ENCODE data around the gene SYT15.
"Not testable (repeated sequence)": the region's sequence is repeated elsewhere in the genome, so short reads cannot be mapped to it uniquely, and the experiment has no call there.

SYT15 gene

DNA sequence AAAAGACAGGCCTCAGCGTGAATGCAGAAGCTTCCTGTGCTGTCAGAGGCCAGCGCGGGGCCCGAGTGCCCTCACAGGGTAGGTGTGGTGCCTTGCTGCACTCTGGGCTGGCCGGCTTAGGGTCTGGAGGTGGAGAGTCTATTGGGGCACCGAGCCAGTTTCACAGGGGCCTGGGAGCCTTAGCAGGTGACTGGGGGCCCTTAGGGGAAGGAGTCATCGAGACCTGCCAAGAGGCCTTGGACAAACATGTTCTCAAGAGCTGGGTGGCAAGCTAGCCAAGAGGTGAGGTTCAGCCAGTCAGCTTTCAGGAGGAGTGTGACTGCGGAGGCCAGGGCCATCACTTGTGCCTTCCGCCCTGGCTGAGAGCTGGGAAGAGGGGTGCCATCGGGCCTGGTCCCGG is 3.6 kb downstream of the SYT15 start:
- H3K27me3 ChIP-seq (ENCODE audit: control insufficient read depth in 1 of 2, insufficient read depth in 2 of 2, low read length in 2 of 2); H3K36me3 ChIP-seq (ENCODE audit: control insufficient read depth in 2 of 2, insufficient read depth in 2 of 2, low read length in 2 of 2); H3K4me3 ChIP-seq (ENCODE audit: low read length in 2 of 2); H3K9ac ChIP-seq (ENCODE audit: low read length in 2 of 2); H3K9me3 ChIP-seq (ENCODE audit: control insufficient read depth in 2 of 2, low read length in 2 of 2); H3K4me1 ChIP-seq (ENCODE audit: control insufficient read depth, insufficient read depth, low read length); H3K27ac ChIP-seq (ENCODE audit: low read length): not testable (repeated sequence)

DNA sequence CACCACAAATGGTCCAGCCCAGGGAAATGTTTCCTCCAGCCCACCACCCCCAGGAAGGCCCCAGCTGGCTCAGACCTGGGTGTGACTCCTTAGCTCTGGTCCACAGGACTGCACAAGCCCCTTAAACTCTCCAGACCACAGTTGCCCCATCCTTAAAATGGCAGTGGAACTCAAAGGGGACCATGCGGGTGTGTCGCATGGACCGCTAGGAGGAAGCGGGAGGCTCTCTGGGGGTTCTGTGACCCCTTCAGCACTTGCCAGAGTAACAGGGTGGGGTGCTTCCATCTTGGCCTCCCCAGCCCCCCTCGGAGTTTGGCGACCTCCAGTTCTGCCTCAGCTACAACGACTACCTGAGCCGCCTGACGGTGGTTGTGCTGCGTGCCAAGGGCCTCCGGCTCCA is 5.3 kb downstream of the SYT15 start:
- H3K9ac ChIP-seq (ENCODE audit: low read length in 2 of 2); H3K9me3 ChIP-seq (ENCODE audit: control insufficient read depth in 2 of 2, low read length in 2 of 2); H3K27me3 ChIP-seq (ENCODE audit: control insufficient read depth in 1 of 2, insufficient read depth in 2 of 2, low read length in 2 of 2); H3K4me3 ChIP-seq (ENCODE audit: low read length in 2 of 2); H3K27ac ChIP-seq (ENCODE audit: low read length); H3K36me3 ChIP-seq (ENCODE audit: control insufficient read depth in 2 of 2, insufficient read depth in 2 of 2, low read length in 2 of 2); H3K4me1 ChIP-seq (ENCODE audit: control insufficient read depth, insufficient read depth, low read length): not testable (repeated sequence)

- H3K27ac ChIP-seq (ENCODE audit: low read length); H3K27me3 ChIP-seq (ENCODE audit: control insufficient read depth in 1 of 2, insufficient read depth in 2 of 2, low read length in 2 of 2); H3K36me3 ChIP-seq (ENCODE audit: control insufficient read depth in 2 of 2, insufficient read depth in 2 of 2, low read length in 2 of 2); H3K4me1 ChIP-seq (ENCODE audit: control insufficient read depth, insufficient read depth, low read length); H3K9ac ChIP-seq (ENCODE audit: low read length in 2 of 2); H3K4me3 ChIP-seq (ENCODE audit: low read length in 2 of 2); H3K9me3 ChIP-seq (ENCODE audit: control insufficient read depth in 2 of 2, low read length in 2 of 2): not testable (repeated sequence)
Measured at GRCh38 chr10:46585246-46585645, 6.3 kb downstream of the SYT15 start.

GRCh38 chr10:46587546-46587945 is 8.6 kb downstream of the SYT15 start:
- H3K27ac ChIP-seq (ENCODE audit: low read length); H3K9me3 ChIP-seq (ENCODE audit: control insufficient read depth in 2 of 2, low read length in 2 of 2); H3K4me1 ChIP-seq (ENCODE audit: control insufficient read depth, insufficient read depth, low read length); H3K4me3 ChIP-seq (ENCODE audit: low read length in 2 of 2); H3K36me3 ChIP-seq (ENCODE audit: control insufficient read depth in 2 of 2, insufficient read depth in 2 of 2, low read length in 2 of 2); H3K27me3 ChIP-seq (ENCODE audit: control insufficient read depth in 1 of 2, insufficient read depth in 2 of 2, low read length in 2 of 2); H3K9ac ChIP-seq (ENCODE audit: low read length in 2 of 2): not testable (repeated sequence)

GRCh38 chr10:46588221-46588620 is 9.3 kb downstream of the SYT15 start:
- not testable (repeated sequence) for H3K4me1 ChIP-seq (ENCODE audit: control insufficient read depth, insufficient read depth, low read length); H3K9me3 ChIP-seq (ENCODE audit: control insufficient read depth in 2 of 2, low read length in 2 of 2); H3K27ac ChIP-seq (ENCODE audit: low read length); H3K36me3 ChIP-seq (ENCODE audit: control insufficient read depth in 2 of 2, insufficient read depth in 2 of 2, low read length in 2 of 2); H3K9ac ChIP-seq (ENCODE audit: low read length in 2 of 2); H3K27me3 ChIP-seq (ENCODE audit: control insufficient read depth in 1 of 2, insufficient read depth in 2 of 2, low read length in 2 of 2); H3K4me3 ChIP-seq (ENCODE audit: low read length in 2 of 2)

DNA sequence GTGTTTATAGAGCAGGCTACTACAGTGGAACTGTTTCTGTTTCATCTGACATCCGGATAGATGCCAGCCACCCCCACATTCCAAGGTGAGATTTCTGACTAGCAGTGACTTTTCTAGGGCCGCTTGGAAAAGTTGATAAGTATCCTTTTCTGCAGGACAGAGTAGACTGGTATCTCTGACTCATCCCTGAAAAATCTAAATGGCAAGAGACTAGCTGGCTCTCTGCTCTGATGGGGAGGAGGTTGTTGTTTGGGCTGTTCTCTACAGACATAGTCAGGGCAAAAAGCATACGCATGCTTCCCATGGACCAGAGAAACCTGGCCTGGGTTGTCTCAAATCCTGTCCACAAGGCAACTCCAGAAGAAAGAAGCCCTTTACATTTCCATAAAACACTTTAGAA is 10.7 kb downstream of the SYT15 start:
- not testable (repeated sequence) for H3K27me3 ChIP-seq (ENCODE audit: control insufficient read depth in 1 of 2, insufficient read depth in 2 of 2, low read length in 2 of 2); H3K27ac ChIP-seq (ENCODE audit: low read length); H3K9me3 ChIP-seq (ENCODE audit: control insufficient read depth in 2 of 2, low read length in 2 of 2); H3K4me3 ChIP-seq (ENCODE audit: low read length in 2 of 2); H3K4me1 ChIP-seq (ENCODE audit: control insufficient read depth, insufficient read depth, low read length); H3K9ac ChIP-seq (ENCODE audit: low read length in 2 of 2); H3K36me3 ChIP-seq (ENCODE audit: control insufficient read depth in 2 of 2, insufficient read depth in 2 of 2, low read length in 2 of 2)

DNA sequence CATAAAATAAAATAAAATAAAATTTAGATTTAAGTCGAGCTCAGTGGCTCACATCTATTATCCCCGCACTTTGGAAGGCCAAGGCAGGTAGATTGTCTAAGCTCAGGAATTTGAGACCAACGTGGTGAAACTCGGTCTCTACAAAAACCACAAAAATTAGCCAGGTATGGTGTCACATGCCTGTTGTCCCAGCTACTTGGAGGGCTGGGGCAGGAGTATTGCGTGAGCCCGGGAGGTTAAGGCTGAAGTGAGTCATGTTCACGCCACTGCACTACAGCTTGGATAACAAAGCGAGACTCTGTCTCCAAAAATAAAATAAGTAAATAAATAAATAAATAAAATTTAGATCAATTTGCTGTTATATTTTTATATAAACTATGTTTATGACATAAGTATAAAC is 12.1 kb downstream of the SYT15 start:
- not testable (repeated sequence) for H3K36me3 ChIP-seq (ENCODE audit: control insufficient read depth in 2 of 2, insufficient read depth in 2 of 2, low read length in 2 of 2); H3K9me3 ChIP-seq (ENCODE audit: control insufficient read depth in 2 of 2, low read length in 2 of 2); H3K4me1 ChIP-seq (ENCODE audit: control insufficient read depth, insufficient read depth, low read length); H3K9ac ChIP-seq (ENCODE audit: low read length in 2 of 2); H3K4me3 ChIP-seq (ENCODE audit: low read length in 2 of 2); H3K27ac ChIP-seq (ENCODE audit: low read length); H3K27me3 ChIP-seq (ENCODE audit: control insufficient read depth in 1 of 2, insufficient read depth in 2 of 2, low read length in 2 of 2)

DNA sequence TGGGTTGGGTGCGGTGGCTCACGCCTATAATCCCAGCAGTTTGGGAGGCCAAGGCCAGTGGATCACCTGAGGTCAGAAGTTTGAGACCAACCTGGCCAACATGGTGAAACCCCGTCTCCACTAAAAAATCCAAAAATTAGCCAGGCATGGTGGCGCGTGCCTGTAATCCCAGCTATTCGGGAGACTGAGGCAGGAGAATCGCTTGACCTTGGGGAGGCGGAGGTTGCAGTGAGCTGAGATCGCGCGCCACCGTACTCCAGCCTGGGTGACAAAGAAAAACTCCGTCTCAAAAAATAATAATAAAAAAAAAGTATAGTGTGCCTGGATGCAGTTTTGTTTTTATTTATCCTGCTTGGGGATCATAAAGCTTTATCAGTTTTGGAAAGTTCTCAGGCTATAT is 14.4 kb downstream of the SYT15 start:
- H3K4me1 ChIP-seq (ENCODE audit: control insufficient read depth, insufficient read depth, low read length); H3K27ac ChIP-seq (ENCODE audit: low read length); H3K9me3 ChIP-seq (ENCODE audit: control insufficient read depth in 2 of 2, low read length in 2 of 2); H3K9ac ChIP-seq (ENCODE audit: low read length in 2 of 2); H3K27me3 ChIP-seq (ENCODE audit: control insufficient read depth in 1 of 2, insufficient read depth in 2 of 2, low read length in 2 of 2); H3K36me3 ChIP-seq (ENCODE audit: control insufficient read depth in 2 of 2, insufficient read depth in 2 of 2, low read length in 2 of 2); H3K4me3 ChIP-seq (ENCODE audit: low read length in 2 of 2): not testable (repeated sequence)

- H3K36me3 ChIP-seq (ENCODE audit: control insufficient read depth in 2 of 2, insufficient read depth in 2 of 2, low read length in 2 of 2); H3K4me1 ChIP-seq (ENCODE audit: control insufficient read depth, insufficient read depth, low read length); H3K4me3 ChIP-seq (ENCODE audit: low read length in 2 of 2); H3K27me3 ChIP-seq (ENCODE audit: control insufficient read depth in 1 of 2, insufficient read depth in 2 of 2, low read length in 2 of 2); H3K9me3 ChIP-seq (ENCODE audit: control insufficient read depth in 2 of 2, low read length in 2 of 2); H3K27ac ChIP-seq (ENCODE audit: low read length); H3K9ac ChIP-seq (ENCODE audit: low read length in 2 of 2): not testable (repeated sequence)
Measured at GRCh38 chr10:46594453-46595063, 15.6 kb downstream of the SYT15 start.

- not testable (repeated sequence) for H3K4me3 ChIP-seq (ENCODE audit: low read length in 2 of 2); H3K27me3 ChIP-seq (ENCODE audit: control insufficient read depth in 1 of 2, insufficient read depth in 2 of 2, low read length in 2 of 2); H3K36me3 ChIP-seq (ENCODE audit: control insufficient read depth in 2 of 2, insufficient read depth in 2 of 2, low read length in 2 of 2); H3K9me3 ChIP-seq (ENCODE audit: control insufficient read depth in 2 of 2, low read length in 2 of 2); H3K27ac ChIP-seq (ENCODE audit: low read length); H3K9ac ChIP-seq (ENCODE audit: low read length in 2 of 2); H3K4me1 ChIP-seq (ENCODE audit: control insufficient read depth, insufficient read depth, low read length)
Measured at GRCh38 chr10:46596570-46596969, 17.6 kb downstream of the SYT15 start.

- not testable (repeated sequence) for H3K9me3 ChIP-seq (ENCODE audit: control insufficient read depth in 2 of 2, low read length in 2 of 2); H3K4me1 ChIP-seq (ENCODE audit: control insufficient read depth, insufficient read depth, low read length); H3K9ac ChIP-seq (ENCODE audit: low read length in 2 of 2); H3K27ac ChIP-seq (ENCODE audit: low read length); H3K27me3 ChIP-seq (ENCODE audit: control insufficient read depth in 1 of 2, insufficient read depth in 2 of 2, low read length in 2 of 2); H3K36me3 ChIP-seq (ENCODE audit: control insufficient read depth in 2 of 2, insufficient read depth in 2 of 2, low read length in 2 of 2)
- H3K4me3 ChIP-seq (ENCODE audit: low read length in 2 of 2) = peak overlapping the region in 1 of 2 donors; percentile 66
Measured at GRCh38 chr10:46597616-46598246, 18.8 kb downstream of the SYT15 start.
